ENCODE data around the gene LENEP. TPM values are rescaled to one million over a fixed set of nuclear protein-coding genes. Genes with fewer than 3 reads are reported as not detected.

LENEP gene
- polyA plus RNA-seq, 1 donor (not counting 4 experiments of a cell fraction or from before 2014, with no cell fraction given): not detected

GRCh38 chr1:155010211-155010918 is 17.0 kb downstream of the LENEP start:
- no peak overlapping the region for H2AFZ ChIP-seq (ENCODE audit: control insufficient read depth, low read length)

GRCh38 chr1:155011004-155011416 is 17.6 kb downstream of the LENEP start:
- peaks cover 6% of the 10 kb centered on the region for H4K20me1 ChIP-seq (ENCODE audit: control insufficient read depth, extremely low read depth, insufficient read depth, low read length)
- no peak overlapping the region for H3K4me2 ChIP-seq (ENCODE audit: control insufficient read depth, extremely low read depth, insufficient read depth, low read depth, low read length)

More at GRCh38 chr1:155010211-155010918, 17.0 kb downstream of the LENEP start:
- FAIRE-seq (no peak), DNase-seq (ENCODE audit: low read depth, low spot score) (no peak)
- Histone ChIP-seq H4K20me1 (ENCODE audit: control insufficient read depth, extremely low read depth, insufficient read depth, low read length) (peaks cover 6% of the 10 kb centered on the region), H3K9ac (ENCODE audit: control insufficient read depth, extremely low read depth, insufficient read depth, low read length) (no peak overlapping the region), H3K9me3 (ENCODE audit: control insufficient read depth, low read depth, low read length) (no peaks in the 10 kb centered on the region), H3K4me3 (ENCODE audit: control insufficient read depth in 2 of 3, extremely low read depth in 1 of 3, insufficient read depth in 2 of 3, low read depth in 1 of 3, low read length in 3 of 3) (no peak overlapping the region), H3K4me2 (ENCODE audit: control insufficient read depth, extremely low read depth, insufficient read depth, low read depth, low read length) (peak overlapping the region; percentile 45), H3K4me1 (ENCODE audit: control insufficient read depth, extremely low read depth, insufficient read depth, low read length) (peaks cover 76% of the 10 kb centered on the region), H3K27me3 (ENCODE audit: control insufficient read depth, extremely low read depth, insufficient read depth, low read length) (no peaks in the 10 kb centered on the region), H3K27ac (ENCODE audit: control insufficient read depth, insufficient read depth, low read length) (no peak overlapping the region), H3K9me1 (ENCODE audit: control insufficient read depth, extremely low read depth, insufficient read depth, low read length) (no peaks in the 10 kb centered on the region), H3K79me2 (ENCODE audit: control insufficient read depth, insufficient read depth, low read length) (peaks cover 60% of the 10 kb centered on the region), H3K36me3 (ENCODE audit: control insufficient read depth in 2 of 2, extremely low read depth in 1 of 2, insufficient read depth in 2 of 2, low read length in 2 of 2) (peaks cover 18 to 50% of the 10 kb centered on the region in 2 experiments)
- no peak for TF ChIP-seq EZH2 (IDR thresholded peaks at IDR 0.05; ENCODE audit: low read length)
- no peak for TF ChIP-seq CTCF (optimal IDR thresholded peaks at IDR 0.05 in 1 of 3, IDR thresholded peaks at IDR 0.05 in 1 of 3, conservative IDR thresholded peaks at IDR 0.05 in 1 of 3; ENCODE audit: extremely low read depth in 1 of 3, insufficient read depth in 2 of 3, low read length in 3 of 3)
- dilution Hi-C loops (cut with MboI; ENCODE audit: extremely low pct_ligation_motif_present, low sequenced_read_pairs): no loop called here

More at GRCh38 chr1:155011004-155011416, 17.6 kb downstream of the LENEP start:
- Histone ChIP-seq H3K27ac (ENCODE audit: control insufficient read depth, insufficient read depth, low read length) (no peak overlapping the region), H2AFZ (ENCODE audit: control insufficient read depth, low read length) (no peak overlapping the region), H3K27me3 (ENCODE audit: control insufficient read depth, extremely low read depth, insufficient read depth, low read length) (no peaks in the 10 kb centered on the region), H3K9me3 (ENCODE audit: control insufficient read depth, low read depth, low read length) (no peaks in the 10 kb centered on the region), H3K36me3 (ENCODE audit: control insufficient read depth in 2 of 2, extremely low read depth in 1 of 2, insufficient read depth in 2 of 2, low read length in 2 of 2) (peaks cover 19 to 56% of the 10 kb centered on the region in 2 experiments), H3K4me3 (ENCODE audit: control insufficient read depth in 2 of 3, extremely low read depth in 1 of 3, insufficient read depth in 2 of 3, low read depth in 1 of 3, low read length in 3 of 3) (no peak overlapping the region), H3K9ac (ENCODE audit: control insufficient read depth, extremely low read depth, insufficient read depth, low read length) (no peak overlapping the region), H3K79me2 (ENCODE audit: control insufficient read depth, insufficient read depth, low read length) (peaks cover 54% of the 10 kb centered on the region), H3K9me1 (ENCODE audit: control insufficient read depth, extremely low read depth, insufficient read depth, low read length) (no peaks in the 10 kb centered on the region), H3K4me1 (ENCODE audit: control insufficient read depth, extremely low read depth, insufficient read depth, low read length) (peaks cover 76% of the 10 kb centered on the region)
- dilution Hi-C loops (cut with MboI; ENCODE audit: extremely low pct_ligation_motif_present, low sequenced_read_pairs): no loop called here
- FAIRE-seq (no peak), DNase-seq (ENCODE audit: low read depth, low spot score) (no peak)
- TF ChIP-seq CTCF (optimal IDR thresholded peaks at IDR 0.05 in 1 of 3, IDR thresholded peaks at IDR 0.05 in 1 of 3, conservative IDR thresholded peaks at IDR 0.05 in 1 of 3; ENCODE audit: extremely low read depth in 1 of 3, insufficient read depth in 2 of 3, low read length in 3 of 3): no peak
- no peak for TF ChIP-seq EZH2 (IDR thresholded peaks at IDR 0.05; ENCODE audit: low read length)

Data from keratinocyte (primary cell).